ENCODE results near the gene BATF.

BATF gene

GRCh38 chr14:75562089-75562488 lies 39.8 kb downstream of the BATF start:
- H2BK12ac ChIP-seq (ENCODE audit: low read length in 2 of 2) = no peak overlapping the region
- no peak overlapping the region for H2BK5ac ChIP-seq (ENCODE audit: low read depth, low read length, poor library complexity, severe bottlenecking)
- H2BK15ac ChIP-seq (ENCODE audit: low read depth, poor library complexity, severe bottlenecking) = no peak overlapping the region
- H3K9ac ChIP-seq (ENCODE audit: low read length) = peak overlapping the region; percentile 31
- peaks cover 12 to 46% of the 10 kb centered on the region in 2 experiments for H3K27me3 ChIP-seq (ENCODE audit: control insufficient read depth in 1 of 2, insufficient read depth in 1 of 2, low read length in 2 of 2)
- no peak overlapping the region for H3K23ac ChIP-seq (ENCODE audit: low read length in 2 of 2)
- no peak overlapping the region for H3K4me3 ChIP-seq (ENCODE audit: insufficient read depth in 1 of 2, low read depth in 1 of 2, low read length in 2 of 2)
- no peaks in the 10 kb centered on the region for H3K9me3 ChIP-seq (ENCODE audit: control insufficient read depth, low read length)
- H3K36me3 ChIP-seq (ENCODE audit: control insufficient read depth in 1 of 2, insufficient read depth in 2 of 2, low read depth in 1 of 2, low read length in 2 of 2) = no peaks in the 10 kb centered on the region
- no peak overlapping the region for H3K4ac ChIP-seq (ENCODE audit: low read depth in 1 of 2, low read length in 2 of 2)
- peak; percentile 22 for DNase-seq
- no peak overlapping the region for H2BK120ac ChIP-seq (ENCODE audit: low read depth, low read length)
- no peak overlapping the region for H2AK5ac ChIP-seq (ENCODE audit: low read length, severe bottlenecking)
- H3K27ac ChIP-seq (ENCODE audit: low read length, poor library complexity, severe bottlenecking) = no peak overlapping the region
- no peak overlapping the region for H4K8ac ChIP-seq (ENCODE audit: low read length)
- H4K91ac ChIP-seq (ENCODE audit: low read length) = no peak overlapping the region
- WGBS = 41% methylated on average over 7 of the region's 7 CpGs
- no peak overlapping the region for H2AFZ ChIP-seq (ENCODE audit: low read depth, low read length)
- H3K4me2 ChIP-seq (ENCODE audit: low read length, poor library complexity, severe bottlenecking) = no peak overlapping the region
- H3K4me1 ChIP-seq (ENCODE audit: control insufficient read depth, insufficient read depth, low read depth, low read length) = no peaks in the 10 kb centered on the region
- no peaks in the 10 kb centered on the region for H3K79me1 ChIP-seq (replicated peaks; ENCODE audit: low read length, poor library complexity, severe bottlenecking)
- H3K14ac ChIP-seq (ENCODE audit: low read length in 2 of 2) = no peak overlapping the region
- no peak overlapping the region for H3K18ac ChIP-seq (ENCODE audit: low read depth in 1 of 2, low read length in 2 of 2)

- H3K18ac ChIP-seq (ENCODE audit: low read depth in 1 of 2, low read length in 2 of 2) = no peak overlapping the region
- peaks cover 12 to 46% of the 10 kb centered on the region in 2 experiments for H3K27me3 ChIP-seq (ENCODE audit: control insufficient read depth in 1 of 2, insufficient read depth in 1 of 2, low read length in 2 of 2)
- no peak overlapping the region for H2AFZ ChIP-seq (ENCODE audit: low read depth, low read length)
- no peaks in the 10 kb centered on the region for H3K79me1 ChIP-seq (replicated peaks; ENCODE audit: low read length, poor library complexity, severe bottlenecking)
- WGBS = 96% methylated on average over 3 of the region's 4 CpGs
- H2BK15ac ChIP-seq (ENCODE audit: low read depth, poor library complexity, severe bottlenecking) = no peak overlapping the region
- no peak overlapping the region for H4K8ac ChIP-seq (ENCODE audit: low read length)
- H3K4me2 ChIP-seq (ENCODE audit: low read length, poor library complexity, severe bottlenecking) = no peak overlapping the region
- no peak for DNase-seq
- no peak overlapping the region for H2AK5ac ChIP-seq (ENCODE audit: low read length, severe bottlenecking)
- no peak overlapping the region for H3K4ac ChIP-seq (ENCODE audit: low read depth in 1 of 2, low read length in 2 of 2)
- no peak overlapping the region for H2BK12ac ChIP-seq (ENCODE audit: low read length in 2 of 2)
- no peaks in the 10 kb centered on the region for H3K9me3 ChIP-seq (ENCODE audit: control insufficient read depth, low read length)
- H3K9ac ChIP-seq (ENCODE audit: low read length) = peak overlapping the region; percentile 31
- no peak overlapping the region for H2BK5ac ChIP-seq (ENCODE audit: low read depth, low read length, poor library complexity, severe bottlenecking)
- H3K36me3 ChIP-seq (ENCODE audit: control insufficient read depth in 1 of 2, insufficient read depth in 2 of 2, low read depth in 1 of 2, low read length in 2 of 2) = no peaks in the 10 kb centered on the region
- no peak overlapping the region for H3K27ac ChIP-seq (ENCODE audit: low read length, poor library complexity, severe bottlenecking)
- no peak overlapping the region for H4K91ac ChIP-seq (ENCODE audit: low read length)
- H2BK120ac ChIP-seq (ENCODE audit: low read depth, low read length) = no peak overlapping the region
- H3K14ac ChIP-seq (ENCODE audit: low read length in 2 of 2) = no peak overlapping the region
- H3K23ac ChIP-seq (ENCODE audit: low read length in 2 of 2) = no peak overlapping the region
- H3K4me3 ChIP-seq (ENCODE audit: insufficient read depth in 1 of 2, low read depth in 1 of 2, low read length in 2 of 2) = no peak overlapping the region
- H3K4me1 ChIP-seq (ENCODE audit: control insufficient read depth, insufficient read depth, low read depth, low read length) = no peaks in the 10 kb centered on the region
These were observed 40.2 kb downstream of the BATF start for GRCh38 chr14:75562489-75562888.

- H3K36me3 ChIP-seq (ENCODE audit: control insufficient read depth in 1 of 2, insufficient read depth in 2 of 2, low read depth in 1 of 2, low read length in 2 of 2) = no peaks in the 10 kb centered on the region
- H3K4me3 ChIP-seq (ENCODE audit: insufficient read depth in 1 of 2, low read depth in 1 of 2, low read length in 2 of 2) = no peak overlapping the region
- H3K9ac ChIP-seq (ENCODE audit: low read length) = no peak overlapping the region
- no peak overlapping the region for H3K27ac ChIP-seq (ENCODE audit: low read length, poor library complexity, severe bottlenecking)
- peaks cover 12 to 56% of the 10 kb centered on the region in 2 experiments for H3K27me3 ChIP-seq (ENCODE audit: control insufficient read depth in 1 of 2, insufficient read depth in 1 of 2, low read length in 2 of 2)
- no peak overlapping the region for H2AFZ ChIP-seq (ENCODE audit: low read depth, low read length)
- H3K4me1 ChIP-seq (ENCODE audit: control insufficient read depth, insufficient read depth, low read depth, low read length) = no peaks in the 10 kb centered on the region
- H3K9me3 ChIP-seq (ENCODE audit: control insufficient read depth, low read length) = no peaks in the 10 kb centered on the region
- no peak for DNase-seq
- no peak overlapping the region for H3K4ac ChIP-seq (ENCODE audit: low read depth in 1 of 2, low read length in 2 of 2)
- no peaks in the 10 kb centered on the region for H3K79me1 ChIP-seq (replicated peaks; ENCODE audit: low read length, poor library complexity, severe bottlenecking)
- H3K23ac ChIP-seq (ENCODE audit: low read length in 2 of 2) = no peak overlapping the region
- no peak overlapping the region for H2BK15ac ChIP-seq (ENCODE audit: low read depth, poor library complexity, severe bottlenecking)
- H4K8ac ChIP-seq (ENCODE audit: low read length) = no peak overlapping the region
- H4K91ac ChIP-seq (ENCODE audit: low read length) = no peak overlapping the region
- no peak overlapping the region for H2BK12ac ChIP-seq (ENCODE audit: low read length in 2 of 2)
- no peak overlapping the region for H2BK120ac ChIP-seq (ENCODE audit: low read depth, low read length)
- no peak overlapping the region for H3K18ac ChIP-seq (ENCODE audit: low read depth in 1 of 2, low read length in 2 of 2)
- no peak overlapping the region for H2BK5ac ChIP-seq (ENCODE audit: low read depth, low read length, poor library complexity, severe bottlenecking)
- no peak overlapping the region for H2AK5ac ChIP-seq (ENCODE audit: low read length, severe bottlenecking)
- 84% methylated on average over 4 of the region's 4 CpGs for WGBS
- no peak overlapping the region for H3K4me2 ChIP-seq (ENCODE audit: low read length, poor library complexity, severe bottlenecking)
- H3K14ac ChIP-seq (ENCODE audit: low read length in 2 of 2) = no peak overlapping the region
These were observed 41.7 kb downstream of the BATF start for GRCh38 chr14:75563931-75564330.

- Histone ChIP-seq H3K14ac (ENCODE audit: low read length in 2 of 2) (no peak overlapping the region), H2AFZ (ENCODE audit: low read depth, low read length) (no peak overlapping the region), H2BK12ac (ENCODE audit: low read length in 2 of 2) (no peak overlapping the region), H3K9ac (ENCODE audit: low read length) (no peak overlapping the region), H3K79me1 (replicated peaks; ENCODE audit: low read length, poor library complexity, severe bottlenecking) (no peaks in the 10 kb centered on the region), H3K23ac (ENCODE audit: low read length in 2 of 2) (no peak overlapping the region), H4K8ac (ENCODE audit: low read length) (no peak overlapping the region), H3K27ac (ENCODE audit: low read length, poor library complexity, severe bottlenecking) (no peak overlapping the region), H3K4me2 (ENCODE audit: low read length, poor library complexity, severe bottlenecking) (no peak overlapping the region), H3K4me1 (ENCODE audit: control insufficient read depth, insufficient read depth, low read depth, low read length) (no peaks in the 10 kb centered on the region), H2BK5ac (ENCODE audit: low read depth, low read length, poor library complexity, severe bottlenecking) (no peak overlapping the region), H2BK120ac (ENCODE audit: low read depth, low read length) (no peak overlapping the region), H3K36me3 (ENCODE audit: control insufficient read depth in 1 of 2, insufficient read depth in 2 of 2, low read depth in 1 of 2, low read length in 2 of 2) (no peaks in the 10 kb centered on the region), H2AK5ac (ENCODE audit: low read length, severe bottlenecking) (no peak overlapping the region), H2BK15ac (ENCODE audit: low read depth, poor library complexity, severe bottlenecking) (no peak overlapping the region), H4K91ac (ENCODE audit: low read length) (no peak overlapping the region), H3K4me3 (ENCODE audit: insufficient read depth in 1 of 2, low read depth in 1 of 2, low read length in 2 of 2) (no peak overlapping the region), H3K4ac (ENCODE audit: low read depth in 1 of 2, low read length in 2 of 2) (no peak overlapping the region), H3K9me3 (ENCODE audit: control insufficient read depth, low read length) (no peaks in the 10 kb centered on the region), H3K18ac (ENCODE audit: low read depth in 1 of 2, low read length in 2 of 2) (no peak overlapping the region), H3K27me3 (ENCODE audit: control insufficient read depth in 1 of 2, insufficient read depth in 1 of 2, low read length in 2 of 2) (peaks cover 15 to 60% of the 10 kb centered on the region in 2 experiments)
- WGBS = 90% methylated on average over 5 of the region's 5 CpGs
- no peak for DNase-seq
These were observed 42.8 kb downstream of the BATF start for GRCh38 chr14:75565056-75565455.
